GM19240 (cell line): ENCODE results near the gene TJP2.

ENCODE experiments used
- DNase-seq: peaks from one replicate; pipeline ENCODE4 v3.0.0; 2011; ENCODE audit warnings: low spot score; ENCODE audit not compliant: insufficient read length

TJP2 gene

DNA sequence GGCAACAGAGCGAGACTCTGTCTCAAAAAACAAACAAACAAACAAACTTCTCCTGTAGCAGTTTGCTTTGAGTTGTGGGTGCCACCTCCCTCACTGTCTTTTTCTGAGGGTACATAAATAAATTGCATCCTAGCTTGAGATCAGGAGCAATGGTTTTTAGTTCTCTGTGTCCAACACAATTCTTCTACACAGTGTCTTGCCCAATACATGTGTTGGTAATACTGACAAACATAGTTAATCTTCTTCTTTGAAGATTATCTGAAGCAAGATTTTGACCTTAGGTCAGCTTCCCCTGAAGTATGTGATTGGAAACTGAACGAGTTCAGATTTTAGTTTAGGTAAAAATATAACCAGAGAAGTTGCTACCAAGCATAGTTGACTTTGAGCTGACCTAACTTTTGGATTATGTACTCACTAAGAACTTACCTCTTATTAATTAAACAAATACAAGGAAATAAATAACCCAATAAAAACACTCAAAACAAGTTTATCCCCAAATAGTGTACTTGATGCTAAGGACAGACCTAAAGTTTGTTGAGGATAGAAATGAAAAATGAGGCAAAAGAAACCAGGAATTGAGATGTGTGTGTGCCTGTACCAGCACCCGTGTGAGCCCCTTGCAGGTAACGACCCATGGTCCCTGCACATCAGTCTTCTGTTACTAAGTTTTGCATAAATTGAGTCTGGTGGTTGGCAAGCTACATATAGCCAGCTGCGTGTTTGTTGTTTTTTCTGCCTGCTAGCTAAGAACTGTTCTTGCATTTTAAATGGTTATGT is 16.2 kb downstream of the TJP2 start:
- DNase-seq = no peak

DNA sequence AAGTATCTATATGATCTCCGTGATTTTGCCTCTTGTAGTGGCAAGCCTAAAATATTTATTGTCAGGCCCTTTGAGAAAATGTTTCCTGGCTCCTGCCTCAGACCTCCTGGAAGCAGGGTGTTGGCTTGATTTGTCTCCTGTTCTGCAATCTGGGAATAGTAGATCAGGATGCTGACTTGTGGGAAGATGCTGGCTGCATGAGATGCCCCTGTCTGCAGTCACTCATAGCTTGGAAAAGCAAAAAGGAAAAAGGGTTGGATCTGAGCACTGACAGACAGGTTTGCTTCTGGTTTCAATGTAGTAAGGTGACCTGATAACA is 16.7 kb downstream of the TJP2 start:
- no peak for DNase-seq

DNA sequence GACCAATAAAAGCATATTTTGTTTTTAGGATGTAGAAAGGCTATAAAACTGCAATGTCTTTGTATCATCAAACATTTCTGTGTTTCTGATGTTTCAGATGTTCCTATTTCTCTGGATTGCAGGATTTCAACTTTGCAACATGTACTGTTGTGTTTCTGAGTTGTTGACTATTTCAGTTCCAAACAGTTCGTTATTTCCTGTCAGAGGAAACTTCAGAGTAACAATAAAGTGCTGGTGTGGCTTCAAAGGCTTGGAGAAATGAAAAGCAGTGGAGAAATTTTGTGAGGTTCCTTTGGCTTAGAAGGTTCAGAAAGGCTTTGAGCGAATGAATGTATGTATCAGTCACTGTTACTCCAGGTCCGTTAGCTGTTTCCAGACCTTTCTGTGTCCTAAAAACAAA is 17.2 kb downstream of the TJP2 start:
- DNase-seq = no peak

DNA sequence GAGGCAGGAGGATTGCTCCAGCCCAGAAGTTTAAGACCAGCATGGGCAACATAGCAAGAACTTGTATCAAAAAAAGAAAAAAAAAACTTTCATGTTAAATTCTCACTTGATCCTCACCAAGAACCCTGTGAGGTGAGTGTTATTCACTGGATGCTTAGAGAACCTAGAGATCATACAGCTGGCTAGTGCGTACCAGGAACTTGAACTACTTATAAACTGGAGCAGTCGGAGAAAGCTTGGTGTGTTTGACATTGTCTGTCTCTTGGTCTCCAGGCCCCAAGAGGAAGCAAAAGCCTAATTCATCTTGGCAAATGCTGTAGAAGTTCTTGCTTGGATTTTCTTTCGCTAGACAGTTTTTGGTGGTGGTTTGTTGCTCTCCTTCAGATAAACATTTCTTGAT is 18.1 kb downstream of the TJP2 start:
- no peak for DNase-seq

- no peak for DNase-seq
These were observed 19.6 kb downstream of the TJP2 start for GRCh38 chr9:69193685-69194032.

DNA sequence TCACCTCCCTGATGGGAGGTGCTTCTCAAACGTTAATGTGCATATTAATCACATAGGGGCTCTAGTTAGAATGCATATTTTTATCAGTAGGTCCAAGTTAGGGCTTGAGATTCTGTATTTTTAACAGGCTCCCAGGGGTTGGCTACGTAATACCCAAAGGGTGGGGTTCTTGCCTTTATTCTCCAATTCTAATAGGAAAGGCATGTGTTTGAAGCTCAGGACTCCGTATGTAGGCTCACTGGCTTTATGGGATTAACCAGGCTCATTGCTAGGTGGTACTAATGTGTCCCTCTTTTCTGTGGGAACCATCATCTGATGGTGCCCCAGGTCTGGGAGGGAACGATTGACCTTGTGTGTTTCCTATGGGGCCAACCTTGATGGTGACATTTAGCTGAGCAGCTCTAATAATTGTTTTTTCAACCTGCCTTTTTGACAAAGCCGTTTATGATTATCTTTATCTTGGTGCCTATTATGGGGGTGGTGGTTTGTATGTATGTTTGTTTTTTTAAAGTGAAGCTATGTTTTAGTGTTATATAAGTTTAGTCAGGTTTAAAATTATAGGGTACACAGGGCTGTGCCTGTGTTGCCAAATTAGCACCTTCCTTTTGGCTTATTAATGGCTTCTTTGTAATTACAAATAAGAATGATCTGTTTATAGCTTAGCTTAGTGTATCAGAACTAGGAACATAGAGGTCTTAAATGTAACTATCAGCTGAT is 20.8 kb downstream of the TJP2 start:
- no peak for DNase-seq

DNA sequence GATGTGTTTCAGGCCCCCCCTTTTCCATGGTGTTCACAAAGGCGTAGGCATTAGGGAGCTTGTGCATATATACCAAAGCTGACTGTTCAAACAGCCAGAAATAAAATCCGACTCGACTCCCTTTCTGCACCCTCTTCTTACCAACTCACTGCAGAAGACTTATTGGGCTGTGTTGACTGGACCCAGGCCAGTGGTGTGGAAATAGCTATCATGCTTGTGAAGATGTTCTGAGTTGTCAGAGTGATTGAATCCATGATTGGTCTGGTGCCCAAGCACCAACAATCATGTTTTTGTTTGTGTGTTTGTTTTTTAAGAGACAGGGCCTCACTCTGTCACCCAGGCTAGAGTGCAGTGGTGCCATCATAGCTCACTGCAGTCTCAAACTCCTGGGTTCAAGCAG is 21.6 kb downstream of the TJP2 start:
- no peak for DNase-seq

- DNase-seq = no peak
These were observed 23.6 kb downstream of the TJP2 start for GRCh38 chr9:69197687-69198086.

- DNase-seq = no peak
These were observed 24.6 kb downstream of the TJP2 start for GRCh38 chr9:69198521-69199220.

DNA sequence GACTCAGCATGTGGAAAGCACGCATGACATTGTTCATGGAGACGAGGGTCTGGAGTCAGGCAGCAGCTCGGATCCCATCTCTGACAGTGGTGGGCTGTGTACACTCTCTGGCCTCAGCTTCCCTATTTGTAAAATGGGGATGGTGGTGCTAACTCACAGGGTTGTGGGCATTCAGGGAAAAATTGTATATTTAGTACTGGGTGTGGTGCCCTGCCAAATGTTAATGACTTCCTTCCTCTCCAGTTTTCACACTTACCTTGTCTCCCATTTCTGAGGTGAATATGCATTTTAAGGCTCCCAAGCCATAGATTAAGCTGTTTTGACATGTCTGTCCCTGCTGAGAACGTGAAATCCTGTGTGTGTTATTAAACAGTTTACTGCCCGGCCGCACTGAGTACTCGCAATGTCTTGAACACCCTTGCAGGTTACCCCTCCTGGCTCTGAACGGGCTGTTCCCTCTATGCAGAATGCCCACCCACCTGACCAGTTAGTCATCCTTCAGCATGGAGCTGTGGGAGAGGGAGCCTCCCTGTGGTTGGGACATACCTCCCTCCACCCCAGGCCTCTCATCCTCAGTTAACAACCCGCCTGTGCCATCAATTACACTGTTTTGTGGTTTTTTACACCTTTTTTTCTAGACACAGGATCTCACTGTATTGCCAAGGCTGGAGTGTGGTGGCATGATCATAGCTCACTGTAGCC is 25.8 kb downstream of the TJP2 start:
- DNase-seq = no peak

DNA sequence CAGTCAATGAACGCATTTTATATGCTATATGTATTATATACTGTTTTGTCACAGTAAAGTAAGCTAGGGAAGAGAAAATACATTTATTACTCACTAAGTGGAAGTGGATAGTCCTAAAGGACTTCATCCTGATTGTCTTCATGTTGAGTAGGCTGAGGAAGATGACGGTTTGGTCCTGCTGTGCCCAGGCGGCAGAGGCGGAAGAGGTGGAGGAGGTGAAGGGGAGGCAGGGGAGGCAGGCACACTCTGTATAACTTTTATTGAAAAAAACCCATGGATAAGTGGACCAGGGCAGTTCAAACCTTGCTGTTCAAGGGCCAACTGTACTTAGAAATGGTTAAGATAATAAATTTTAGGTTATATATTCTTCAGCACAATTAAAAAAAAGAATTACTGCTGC is 28.5 kb downstream of the TJP2 start:
- DNase-seq = no peak

DNA sequence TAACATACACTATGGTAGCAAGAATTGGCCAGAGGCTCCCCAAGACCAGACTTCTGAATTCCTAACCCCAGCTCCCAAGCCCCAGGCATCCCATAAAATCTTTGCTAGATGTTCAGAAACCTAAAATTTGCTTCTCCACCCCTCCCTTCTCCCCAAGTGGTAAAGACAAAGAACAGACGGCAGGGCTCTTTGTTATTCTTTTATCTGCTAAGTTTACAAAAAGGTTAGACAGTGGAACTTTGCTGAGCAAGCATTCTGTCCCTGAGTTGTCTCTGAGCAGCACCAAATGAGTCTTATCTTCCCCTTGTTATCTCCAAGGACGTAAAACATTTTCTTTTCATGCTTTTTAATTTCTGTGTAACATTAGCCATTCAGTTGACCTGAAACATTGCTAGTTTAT is 30.2 kb downstream of the TJP2 start:
- no peak for DNase-seq

DNA sequence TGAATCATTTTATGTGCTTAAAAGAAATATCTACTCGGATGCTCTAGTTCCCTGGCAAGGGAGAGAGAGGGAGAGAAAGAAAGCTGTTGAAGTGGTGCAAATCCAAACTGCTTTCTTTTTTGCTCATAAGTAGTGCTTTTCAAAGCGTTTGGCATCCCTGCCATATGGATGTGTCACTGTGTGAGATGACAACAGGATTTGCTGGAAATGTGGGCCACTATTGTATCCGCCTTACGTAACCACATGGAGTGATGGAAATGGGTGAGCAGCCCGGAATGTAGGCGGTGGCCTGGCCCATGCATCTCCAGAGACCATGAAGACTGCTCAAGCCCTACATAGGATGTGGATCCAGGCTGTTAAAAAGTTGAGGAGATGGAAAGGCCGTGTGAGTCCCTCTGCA is 30.8 kb downstream of the TJP2 start:
- no peak for DNase-seq

GRCh38 chr9:69206047-69206446 is 32.0 kb downstream of the TJP2 start:
- DNase-seq = no peak

DNA sequence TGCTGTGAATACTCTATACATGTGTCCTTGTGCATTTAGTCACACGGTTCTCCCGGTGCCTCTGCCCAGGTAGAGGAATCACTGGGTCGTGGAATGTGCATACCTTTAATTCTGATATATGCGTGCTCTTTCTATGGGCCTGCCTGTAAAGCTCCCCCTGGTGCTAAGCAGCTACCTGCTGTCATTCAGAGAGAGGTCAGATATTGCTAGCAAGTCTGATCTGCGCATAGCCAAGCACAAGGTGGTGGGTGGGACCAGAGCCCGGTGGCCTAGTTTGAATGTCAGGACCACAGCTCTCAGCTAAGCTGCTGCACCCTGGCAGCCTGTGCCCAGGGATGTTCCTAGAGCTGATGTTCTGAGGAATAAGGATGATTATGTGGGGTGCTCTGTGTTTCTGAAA is 33.4 kb downstream of the TJP2 start:
- no peak for DNase-seq

GRCh38 chr9:69211424-69212036 is 37.5 kb downstream of the TJP2 start:
- no peak for DNase-seq

DNA sequence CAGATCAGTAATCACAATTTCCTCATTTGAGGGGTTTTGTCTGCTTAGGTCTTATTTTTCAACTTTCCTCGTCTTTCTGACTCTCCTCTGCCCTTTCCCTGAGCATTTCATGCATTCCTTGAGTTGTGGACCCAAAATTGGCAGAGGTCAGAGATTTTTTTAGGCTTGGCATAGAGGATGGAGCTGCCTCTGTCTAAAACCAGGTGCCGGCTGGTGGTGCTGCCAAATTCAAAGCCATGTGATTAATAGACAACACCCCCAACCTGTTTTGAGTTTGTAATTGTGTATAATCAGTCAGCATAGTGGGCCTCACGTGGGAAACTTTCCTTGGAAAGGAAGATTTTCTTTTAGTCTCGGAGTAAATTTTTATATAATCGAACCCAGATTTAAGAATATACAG is 39.6 kb downstream of the TJP2 start:
- no peak for DNase-seq

GRCh38 chr9:69214939-69215338 is 40.9 kb downstream of the TJP2 start:
- DNase-seq = no peak

DNA sequence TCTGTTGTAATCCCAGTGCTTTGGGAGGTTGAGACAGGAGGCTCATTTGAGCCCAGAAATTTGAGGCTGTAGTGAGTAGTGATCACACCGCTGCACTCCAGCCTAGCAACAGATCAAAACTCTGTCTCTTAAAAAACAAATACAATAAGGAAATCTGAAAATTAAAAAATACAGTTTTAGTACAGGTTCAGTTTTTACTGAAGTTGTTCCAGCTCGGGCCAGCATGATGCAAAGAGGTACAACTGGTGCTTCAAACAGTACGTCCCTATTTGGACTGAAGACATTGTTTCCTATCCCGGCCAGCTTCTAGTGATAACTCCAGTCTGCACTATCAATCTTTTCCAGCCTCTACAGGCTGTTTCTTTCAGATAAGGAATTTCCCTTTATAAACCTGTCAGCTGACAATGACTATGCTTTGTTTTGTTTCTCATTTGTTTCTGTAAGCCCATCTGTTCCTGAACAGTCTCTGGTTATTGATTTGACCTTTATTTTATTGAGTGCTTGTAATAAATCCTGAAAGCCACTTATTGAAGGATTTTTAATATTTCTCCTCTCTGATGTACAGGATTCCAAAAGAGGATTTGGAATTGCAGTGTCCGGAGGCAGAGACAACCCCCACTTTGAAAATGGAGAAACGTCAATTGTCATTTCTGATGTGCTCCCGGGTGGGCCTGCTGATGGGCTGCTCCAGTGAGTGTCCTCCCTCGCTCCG is 41.9 kb downstream of the TJP2 start:
- DNase-seq = no peak

DNA sequence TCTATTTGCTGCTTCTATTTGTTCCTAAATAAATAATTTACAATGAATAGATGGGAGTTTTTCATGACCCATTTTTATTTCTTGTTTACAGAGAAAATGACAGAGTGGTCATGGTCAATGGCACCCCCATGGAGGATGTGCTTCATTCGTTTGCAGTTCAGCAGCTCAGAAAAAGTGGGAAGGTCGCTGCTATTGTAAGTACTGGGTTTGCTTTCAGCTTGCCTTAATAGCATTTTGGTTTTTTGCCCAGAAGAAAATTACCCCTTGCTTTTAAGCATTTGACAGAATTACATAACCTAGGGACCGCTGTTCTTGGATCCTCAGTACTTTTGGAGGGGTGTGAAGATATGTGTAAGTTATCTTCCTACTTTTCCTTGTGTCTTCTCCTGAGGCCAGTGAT is 44.1 kb downstream of the TJP2 start:
- no peak for DNase-seq

DNA sequence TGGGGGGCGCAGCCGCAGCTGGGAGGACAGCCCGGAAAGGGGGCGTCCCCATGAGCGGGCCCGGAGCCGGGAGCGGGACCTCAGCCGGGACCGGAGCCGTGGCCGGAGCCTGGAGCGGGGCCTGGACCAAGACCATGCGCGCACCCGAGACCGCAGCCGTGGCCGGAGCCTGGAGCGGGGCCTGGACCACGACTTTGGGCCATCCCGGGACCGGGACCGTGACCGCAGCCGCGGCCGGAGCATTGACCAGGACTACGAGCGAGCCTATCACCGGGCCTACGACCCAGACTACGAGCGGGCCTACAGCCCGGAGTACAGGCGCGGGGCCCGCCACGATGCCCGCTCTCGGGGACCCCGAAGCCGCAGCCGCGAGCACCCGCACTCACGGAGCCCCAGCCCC is 47.0 kb downstream of the TJP2 start:
- no peak for DNase-seq
